ENCODE measurements around the gene PXDC1. TPM values are rescaled to one million over a fixed set of nuclear protein-coding genes. Genes with fewer than 3 reads are reported as not detected.
A peak's percentile ranks its signal among the peaks of the same experiment; 100 is the strongest.

Gene PXDC1
- total RNA-seq, 1 experiment from 2014 or later, result 6.3 TPM

GRCh38 chr6:3752531-3753227, 1.2 kb upstream of the PXDC1 start (continued):
- TF ChIP-seq ZNF274 (IDR thresholded peaks at IDR 0.05; ENCODE audit: low read depth, low read length) (no peak), ATF3 (IDR thresholded peaks at IDR 0.05) (no peak), ZFX (IDR thresholded peaks at IDR 0.05) (no peak), CEBPB (IDR thresholded peaks at IDR 0.05; ENCODE audit: low read depth) (no peak), JUND (IDR thresholded peaks at IDR 0.05) (no peak), POLR2AphosphoS5 (IDR thresholded peaks at IDR 0.05; ENCODE audit: low read depth, low read length) (no peak)
- TF ChIP-seq, protein P1, sequence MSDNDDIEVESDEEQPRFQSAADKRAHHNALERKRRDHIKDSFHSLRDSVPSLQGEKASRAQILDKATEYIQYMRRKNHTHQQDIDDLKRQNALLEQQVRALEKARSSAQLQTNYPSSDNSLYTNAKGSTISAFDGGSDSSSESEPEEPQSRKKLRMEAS (IDR thresholded peaks at IDR 0.05), result no peak

GRCh38 chr6:3751730-3752530, 417 bp upstream of the PXDC1 start:
- BruUV-seq (replicated peaks), result no TSS peak
- Histone ChIP-seq H3K9me2 (ENCODE audit: insufficient read depth) (no peaks in the 10 kb centered on the region), H3K27ac (ENCODE audit: low read depth, low read length) (peak overlapping the region; percentile 46; the same call in 1 of the 2 replicates), H3K4me2 (ENCODE audit: low read length) (peak overlapping the region; percentile 95), H3K9ac (ENCODE audit: low read length) (peak overlapping the region; percentile 68), H3K27me3 (ENCODE audit: insufficient read depth, low read length) (no peaks in the 10 kb centered on the region), H3K79me2 (ENCODE audit: insufficient read depth, low read length) (peaks cover 11% of the 10 kb centered on the region; the same call in 1 of the 2 replicates), H3K4me1 (ENCODE audit: control insufficient read depth in 1 of 2, insufficient read depth in 2 of 2, low read length in 2 of 2) (peaks cover 12 to 47% of the 10 kb centered on the region in 2 experiments; a peak in 3 of 4 replicates), H3K36me3 (ENCODE audit: control insufficient read depth in 1 of 2, insufficient read depth in 2 of 2, low read length in 2 of 2) (no peaks in the 10 kb centered on the region), H2AFZ (ENCODE audit: low read depth, low read length, poor library complexity, severe bottlenecking) (peak overlapping the region; percentile 61), H4K20me1 (ENCODE audit: insufficient read depth) (no peaks in the 10 kb centered on the region), H3K9me3 (ENCODE audit: control insufficient read depth in 1 of 2, insufficient read depth in 1 of 2, low read depth in 1 of 2, low read length in 2 of 2) (no peaks in the 10 kb centered on the region), H3K4me3 (replicated peaks in 1 of 2; ENCODE audit: low read depth in 1 of 2, low read length in 2 of 2) (peak overlapping the region; percentile 47 to 65)
- ATAC-seq, result peak; percentile 69
- CTCF ChIA-PET, result no interaction called here
- intact Hi-C loops (cut with micrococcal nuclease), result no loop called here
- POLR2A ChIA-PET, result no interaction called here
- TF ChIP-seq ZFX (IDR thresholded peaks at IDR 0.05), result peak; percentile 77
- peak; percentile 54 for TF ChIP-seq POLR2AphosphoS5 (IDR thresholded peaks at IDR 0.05; ENCODE audit: low read depth, low read length)
- no peak for TF ChIP-seq REST (IDR thresholded peaks at IDR 0.05; ENCODE audit: low read depth)
- TF ChIP-seq, protein P1 (IDR thresholded peaks at IDR 0.05), result peak; percentile 9; the same call in 1 of the 2 replicates
- peak; percentile 62 for TF ChIP-seq EGR1 (IDR thresholded peaks at IDR 0.05; ENCODE audit: low read depth)
- RAD21 ChIA-PET (ENCODE audit: low non-redundant PET in 1 of 2, low total read pairs in 2 of 2, uncharacterized antibody in 2 of 2, unreplicated experiment in 2 of 2), result no interaction called here
- peak; percentile 24 for DNase-seq (ENCODE audit: low read depth, low spot score)
